H9 (cell line): Measurements from ENCODE around the gene LCNL1. TPM values are rescaled to one million over a fixed set of nuclear protein-coding genes. Genes with fewer than 3 reads are reported as not detected.

ENCODE experiments used
- DNase-seq: peaks from one replicate; pipeline ENCODE4 v3.0.0-alpha.2; 2017
- H2AFZ ChIP-seq: one replicate; pipeline ENCODE4 v1.6.1; 2013; ENCODE audit warnings: mild to moderate bottlenecking, low read length, control low read depth, moderate library complexity
- H2AK5ac ChIP-seq: 2 replicates; pipeline ENCODE4 v1.6.1; 2013; ENCODE audit warnings: low read length, control low read depth, mixed read lengths; ENCODE audit not compliant: insufficient read length
- H2BK120ac ChIP-seq: one replicate; pipeline ENCODE4 v1.6.1; 2013; ENCODE audit warnings: low read depth, mild to moderate bottlenecking, low read length, control low read depth, inconsistent platforms; ENCODE audit not compliant: poor library complexity, severe bottlenecking
- H2BK12ac ChIP-seq: 2 replicates; pipeline ENCODE4 v1.6.1; 2013; ENCODE audit warnings: low read length, control low read depth, mixed read lengths, low read depth; ENCODE audit not compliant: insufficient read length
- H2BK15ac ChIP-seq: 2 replicates; pipeline ENCODE4 v1.6.1; 2013; ENCODE audit warnings: low read depth, low read length, control low read depth
- H2BK20ac ChIP-seq: one replicate; pipeline ENCODE4 v1.6.1; 2013; ENCODE audit warnings: low read depth, mild to moderate bottlenecking, low read length, control low read depth, inconsistent platforms; ENCODE audit not compliant: poor library complexity, severe bottlenecking
- H2BK5ac ChIP-seq: 2 replicates; pipeline ENCODE4 v1.6.1; 2013; ENCODE audit warnings: low read length, control low read depth, mixed read lengths; ENCODE audit not compliant: insufficient read length
- H3K14ac ChIP-seq: 2 replicates; pipeline ENCODE4 v1.6.1; 2013; ENCODE audit warnings: low read length, control low read depth; ENCODE audit not compliant: insufficient read depth
- H3K18ac ChIP-seq: 2 replicates; pipeline ENCODE4 v1.6.1; 2013; ENCODE audit warnings: low read depth, mild to moderate bottlenecking, mixed read lengths, low read length, control low read depth; ENCODE audit not compliant: insufficient read length
- H3K23ac ChIP-seq: 2 replicates; pipeline ENCODE4 v1.6.1; 2013; ENCODE audit warnings: low read length, control low read depth, mixed read lengths, low read depth; ENCODE audit not compliant: insufficient read length
- H3K23me2 ChIP-seq: 2 replicates; pipeline ENCODE4 v1.6.1; 2013; ENCODE audit warnings: low read depth, mild to moderate bottlenecking, mixed read lengths, low read length, control low read depth; ENCODE audit not compliant: insufficient read length, poor library complexity, severe bottlenecking
- H3K27ac ChIP-seq: 2 replicates; pipeline ENCODE4 v1.5.1; 2013; ENCODE audit warnings: low read length, control low read depth, mixed read lengths, low read depth; ENCODE audit not compliant: insufficient read length
- H3K27me3 ChIP-seq: 2 replicates; pipeline ENCODE4 v1.6.1; 2013; ENCODE audit warnings: low read length, control low read depth, inconsistent platforms; ENCODE audit not compliant: insufficient read depth
- H3K4ac ChIP-seq: 2 replicates; pipeline ENCODE4 v1.6.1; 2013; ENCODE audit warnings: low read depth, mild to moderate bottlenecking, control low read depth, inconsistent platforms, low read length, moderate library complexity
- H3K4me1 ChIP-seq: 2 replicates; pipeline ENCODE4 v1.6.1; 2013; ENCODE audit warnings: low read length, control low read depth, inconsistent platforms; ENCODE audit not compliant: insufficient read depth
- H3K4me2 ChIP-seq: 2 replicates; pipeline ENCODE4 v1.6.1; 2013; ENCODE audit warnings: low read length, control low read depth, mixed read lengths; ENCODE audit not compliant: insufficient read length, insufficient read depth
- H3K56ac ChIP-seq: 2 replicates; pipeline ENCODE4 v1.6.1; 2013; ENCODE audit warnings: low read depth, mild to moderate bottlenecking, mixed read lengths, low read length, control low read depth; ENCODE audit not compliant: insufficient read length
- H3K79me1 ChIP-seq: 2 replicates; pipeline ENCODE4 v1.6.1; 2013; ENCODE audit warnings: low read depth, mild to moderate bottlenecking, moderate library complexity, low read length, control low read depth, inconsistent platforms; ENCODE audit not compliant: insufficient read depth, poor library complexity, severe bottlenecking
- H3K79me2 ChIP-seq: 2 replicates; pipeline ENCODE4 v1.6.1; 2013; ENCODE audit warnings: low read length, control low read depth, inconsistent platforms; ENCODE audit not compliant: insufficient read depth
- H3K9ac ChIP-seq: 2 replicates; pipeline ENCODE4 v1.6.1; 2013; ENCODE audit warnings: low read length, control low read depth, mixed read lengths; ENCODE audit not compliant: insufficient read length; ENCODE audit errors: extremely low read depth
- H3K9me3 ChIP-seq: one replicate; pipeline ENCODE4 v1.6.1; 2013; ENCODE audit warnings: low read depth, low read length, inconsistent platforms; ENCODE audit not compliant: control insufficient read depth
- H3T11ph ChIP-seq: one replicate; pipeline ENCODE4 v1.6.1; 2013; ENCODE audit warnings: mild to moderate bottlenecking, low read length, control low read depth, inconsistent platforms
- H4K20me1 ChIP-seq: one replicate; pipeline ENCODE4 v1.6.1; 2013; ENCODE audit not compliant: control insufficient read depth, insufficient read length, insufficient read depth
- H4K5ac ChIP-seq: 2 replicates; pipeline ENCODE4 v1.6.1; 2013; ENCODE audit warnings: low read depth, mild to moderate bottlenecking, mixed read lengths, low read length, control low read depth; ENCODE audit not compliant: insufficient read length
- H4K8ac ChIP-seq: replicated peaks from 2 replicates; pipeline ENCODE4 v1.6.1; 2013; ENCODE audit warnings: low read length, control low read depth, mixed read lengths, low read depth; ENCODE audit not compliant: insufficient read length
- H4K91ac ChIP-seq: 2 replicates; pipeline ENCODE4 v1.6.1; 2013; ENCODE audit warnings: low read depth, mild to moderate bottlenecking, moderate library complexity, mixed read lengths, low read length, control low read depth; ENCODE audit not compliant: insufficient read length
- H3K27ac Mint-ChIP-seq, 3 experiments: 2 replicates in 2 of 3; 3 replicates in 1 of 3; pipeline ENCODE4 v1.8.0; 2020 to 2021; ENCODE audit warnings: mixed read lengths in 3 of 3, mild to moderate bottlenecking in 1 of 3, moderate library complexity in 1 of 3
- H3K27me3 Mint-ChIP-seq: 2 replicates; pipeline ENCODE4 v1.8.0; 2021; ENCODE audit warnings: low read depth, mild to moderate bottlenecking, moderate library complexity, mixed read lengths
- H3K36me3 Mint-ChIP-seq, 3 experiments: 2 replicates in 2 of 3; 3 replicates in 1 of 3; pipeline ENCODE4 v1.8.0; 2020 to 2021; ENCODE audit warnings: low read depth in 3 of 3, mixed read lengths in 3 of 3; ENCODE audit not compliant: insufficient read depth in 1 of 3
- H3K4me1 Mint-ChIP-seq, 2 experiments: 2 replicates each; pipeline ENCODE4 v1.8.0; 2020; ENCODE audit warnings: mixed read lengths in 2 of 2
- H3K4me3 Mint-ChIP-seq, 2 experiments: 2 replicates in 1 of 2; 3 replicates in 1 of 2; pipeline ENCODE4 v1.8.0; 2020 to 2021; ENCODE audit warnings: mild to moderate bottlenecking in 2 of 2, mixed read lengths in 2 of 2, moderate library complexity in 1 of 2
- H3K9me3 Mint-ChIP-seq, 2 experiments: 2 replicates in 1 of 2; 3 replicates in 1 of 2; pipeline ENCODE4 v1.8.0; 2020; ENCODE audit warnings: mild to moderate bottlenecking in 2 of 2, mixed read lengths in 2 of 2, moderate library complexity in 1 of 2
- CTCF ChIP-seq: fragments of 200-600 bp; sonication (generic); conservative IDR thresholded peaks from 3 replicates; pipeline ENCODE4 v1.8.0; 2021; ENCODE audit warnings: antibody characterized with exemption, mild to moderate bottlenecking
- WGBS: extraction: QIAGEN DNeasy Blood & Tissue Kit; methylation state at CpG from one replicate; pipeline ENCODE4 v1.1.7; 2013; ENCODE audit warnings: missing lambda C conversion rate, low lambda C conversion rate, mixed read lengths; ENCODE audit not compliant: insufficient read length; ENCODE audit errors: extremely low coverage; 5-methylcytosine and 5-hydroxymethylcytosine counted together
- total RNA-seq: library from RNA; stranded (reverse); gene quantifications from 2 replicates; pipeline ENCODE4 v1.2.1, GENCODE V29; 2021

LCNL1 gene
- total RNA-seq, 1 experiment from 2014 or later = 0.20 TPM

- no peaks in the 10 kb centered on the region for H3K27me3 ChIP-seq
- no peak overlapping the region for H2BK15ac ChIP-seq
- Mint-ChIP-seq H3K27me3 (peaks cover 8% of the 10 kb centered on the region), H3K4me1 (0 out of 4 replicates have a peak, but pooled peaks cover 0 to 2% of the 10 kb centered on the region in 2 experiments), H3K4me3 (no peak overlapping the region; a peak in 1 of 5 replicates), H3K36me3 (no peaks in the 10 kb centered on the region; a peak in 1 of 7 replicates), H3K9me3 (peaks cover 6% of the 10 kb centered on the region in 2 experiments; a peak in 4 of 5 replicates), H3K27ac (no peak overlapping the region)
- H2AFZ ChIP-seq = no peak overlapping the region
- no peak overlapping the region for H3K23ac ChIP-seq
- no peaks in the 10 kb centered on the region for H3K23me2 ChIP-seq
- no peak overlapping the region for H4K5ac ChIP-seq
- no peak for TF ChIP-seq CTCF
- WGBS = 100% methylated on average over 2 of the region's 4 CpGs
- H3T11ph ChIP-seq = no peak overlapping the region
- no peak overlapping the region for H2AK5ac ChIP-seq
- no peak overlapping the region for H4K91ac ChIP-seq
- no peaks in the 10 kb centered on the region for H3K79me1 ChIP-seq
- no peak overlapping the region for H3K56ac ChIP-seq
- no peaks in the 10 kb centered on the region for H3K4me1 ChIP-seq
- H3K18ac ChIP-seq = no peak overlapping the region
- H2BK120ac ChIP-seq = no peak overlapping the region
- no peak overlapping the region for H2BK12ac ChIP-seq
- H3K4me2 ChIP-seq = no peak overlapping the region
- H2BK20ac ChIP-seq = no peak overlapping the region
- no peak for DNase-seq
- no peak overlapping the region for H4K8ac ChIP-seq
- no peak overlapping the region for H2BK5ac ChIP-seq
- H3K79me2 ChIP-seq = no peaks in the 10 kb centered on the region
- no peak overlapping the region for H3K4ac ChIP-seq
- H4K20me1 ChIP-seq = peaks cover 2% of the 10 kb centered on the region
- no peak overlapping the region for H3K9ac ChIP-seq
- H3K9me3 ChIP-seq = no peaks in the 10 kb centered on the region
- no peak overlapping the region for H3K27ac ChIP-seq
- H3K14ac ChIP-seq = no peak overlapping the region
Observed at GRCh38 chr9:136956604-136957003, 26.2 kb upstream of the LCNL1 start.
